ACC112 (cell line): ENCODE results near the gene DLG5.

Experiments used
- H2AFZ ChIP-seq: fragments of 200-600 bp; sonication (generic); one replicate; pipeline ENCODE4 v1.6.0; 2017; ENCODE audit warnings: antibody characterized with exemption, low read length; ENCODE audit not compliant: unreplicated experiment
- H3K27ac ChIP-seq: fragments of 200-600 bp; sonication (generic); 2 replicates; pipeline ENCODE4 v1.5.1; 2014; ENCODE audit warnings: low read depth, mild to moderate bottlenecking, antibody characterized with exemption, low read length, moderate library complexity
- H3K27me3 ChIP-seq: fragments of 200-600 bp; sonication (generic); 2 replicates; pipeline ENCODE4 v1.6.1; 2014; ENCODE audit warnings: mild to moderate bottlenecking, antibody characterized with exemption, low read length, moderate library complexity, mixed read lengths; ENCODE audit not compliant: insufficient read depth
- H3K36me3 ChIP-seq: fragments of 200-600 bp; sonication (generic); 2 replicates; pipeline ENCODE4 v1.6.1; 2016; ENCODE audit warnings: mild to moderate bottlenecking, antibody characterized with exemption, low read length, moderate library complexity, mixed read lengths; ENCODE audit not compliant: insufficient read depth
- H3K4me1 ChIP-seq: fragments of 200-600 bp; sonication (generic); one replicate; pipeline ENCODE4 v1.6.1; 2016; ENCODE audit warnings: low read length, mixed read lengths; ENCODE audit not compliant: insufficient read depth, unreplicated experiment, control insufficient read depth
- H3K4me3 ChIP-seq: fragments of 200-600 bp; sonication (generic); 2 replicates; pipeline ENCODE4 v1.5.1; 2014; ENCODE audit warnings: mild to moderate bottlenecking, low read depth, low read length
- H3K79me2 ChIP-seq: fragments of 200-600 bp; sonication (generic); one replicate; pipeline ENCODE4 v1.6.0; 2016; ENCODE audit warnings: low read length; ENCODE audit not compliant: control insufficient read depth, unreplicated experiment, insufficient read depth

The DLG5 gene

GRCh38 chr10:77805676-77806075 is 120.9 kb downstream of the DLG5 start:
- Histone ChIP-seq H3K27ac (no peak overlapping the region), H3K4me3 (no peak overlapping the region), H3K4me1 (peaks cover 20% of the 10 kb centered on the region), H3K27me3 (no peaks in the 10 kb centered on the region), H3K36me3 (peaks cover 14% of the 10 kb centered on the region; the same call in 1 of the 2 replicates), H2AFZ (no peak overlapping the region), H3K79me2 (no peaks in the 10 kb centered on the region)

GRCh38 chr10:77804371-77804770 is 122.2 kb downstream of the DLG5 start:
- no peaks in the 10 kb centered on the region for H3K79me2 ChIP-seq
- H3K4me3 ChIP-seq = no peak overlapping the region
- H3K27ac ChIP-seq = no peak overlapping the region
- H3K27me3 ChIP-seq = no peaks in the 10 kb centered on the region
- H3K36me3 ChIP-seq = peaks cover 14% of the 10 kb centered on the region; the same call in 1 of the 2 replicates
- no peak overlapping the region for H2AFZ ChIP-seq
- peaks cover 21% of the 10 kb centered on the region for H3K4me1 ChIP-seq

- H3K27ac ChIP-seq = peak overlapping the region; percentile 42
- peaks cover 11% of the 10 kb centered on the region for H3K36me3 ChIP-seq
- H3K4me3 ChIP-seq = no peak overlapping the region
- no peak overlapping the region for H2AFZ ChIP-seq
- H3K27me3 ChIP-seq = no peaks in the 10 kb centered on the region
- H3K79me2 ChIP-seq = no peaks in the 10 kb centered on the region
- peaks cover 29% of the 10 kb centered on the region for H3K4me1 ChIP-seq
These were observed 124.9 kb downstream of the DLG5 start for GRCh38 chr10:77801474-77802161.

DNA sequence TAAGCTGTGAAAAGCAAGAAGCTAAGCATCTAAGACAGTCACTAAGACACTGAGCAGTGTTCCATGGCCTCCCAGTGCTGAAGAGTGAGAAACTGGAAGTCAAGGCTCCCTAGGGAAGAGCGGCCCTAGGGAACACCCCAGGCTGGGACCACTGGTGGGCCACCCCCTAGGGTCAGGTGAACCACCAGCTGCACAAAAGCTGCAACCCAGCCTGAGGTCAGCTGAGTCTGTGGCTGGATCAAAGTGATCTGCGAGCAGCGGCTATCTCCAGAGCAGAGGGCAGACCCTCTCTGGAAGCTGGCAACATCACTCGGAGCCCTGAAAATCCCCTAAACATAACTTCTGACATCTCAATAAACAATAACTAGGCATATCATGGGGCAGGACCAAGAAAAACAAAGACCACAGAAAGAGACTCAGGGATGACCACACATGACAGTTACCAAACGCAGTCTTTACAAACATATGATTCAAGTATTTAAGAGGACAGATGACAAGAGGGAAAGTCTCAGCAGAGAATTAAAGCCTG is 125.8 kb downstream of the DLG5 start:
- H3K79me2 ChIP-seq = no peaks in the 10 kb centered on the region
- no peak overlapping the region for H3K4me3 ChIP-seq
- H2AFZ ChIP-seq = no peak overlapping the region
- no peaks in the 10 kb centered on the region for H3K27me3 ChIP-seq
- H3K4me1 ChIP-seq = peaks cover 29% of the 10 kb centered on the region
- H3K27ac ChIP-seq = peak overlapping the region; percentile 42; the same call in 1 of the 2 replicates
- peaks cover 11% of the 10 kb centered on the region for H3K36me3 ChIP-seq

- H3K27ac ChIP-seq = no peak overlapping the region
- H3K4me1 ChIP-seq = peaks cover 29% of the 10 kb centered on the region
- H3K36me3 ChIP-seq = peaks cover 11% of the 10 kb centered on the region
- H3K27me3 ChIP-seq = no peaks in the 10 kb centered on the region
- H3K79me2 ChIP-seq = no peaks in the 10 kb centered on the region
- H2AFZ ChIP-seq = no peak overlapping the region
- H3K4me3 ChIP-seq = no peak overlapping the region
These were observed 126.2 kb downstream of the DLG5 start for GRCh38 chr10:77800320-77800719.

- Histone ChIP-seq H3K4me1 (peaks cover 29% of the 10 kb centered on the region), H3K36me3 (peaks cover 9% of the 10 kb centered on the region), H2AFZ (no peak overlapping the region), H3K4me3 (no peak overlapping the region), H3K27me3 (no peaks in the 10 kb centered on the region), H3K79me2 (no peaks in the 10 kb centered on the region), H3K27ac (no peak overlapping the region)
These were observed 127.2 kb downstream of the DLG5 start for GRCh38 chr10:77799352-77799751.

DNA sequence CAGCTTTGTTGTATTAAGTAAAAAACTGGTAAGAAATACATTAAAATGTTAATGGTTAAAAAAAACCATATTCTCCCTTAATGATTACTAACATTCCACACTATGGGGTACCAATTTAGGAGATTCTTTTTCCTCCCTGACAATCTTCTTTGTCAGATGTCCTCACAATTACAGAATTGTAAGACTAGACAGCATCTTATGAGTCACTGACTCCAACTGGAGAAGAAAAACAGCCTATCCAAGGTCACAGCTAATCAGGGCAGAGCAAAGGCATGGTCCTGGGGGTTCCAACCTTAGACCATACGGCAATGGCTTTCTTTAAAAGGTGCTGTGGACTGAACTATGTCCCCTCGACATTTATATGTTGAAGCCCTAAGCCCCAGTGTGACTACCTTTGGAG is 127.6 kb downstream of the DLG5 start:
- Histone ChIP-seq H3K4me3 (no peak overlapping the region), H3K27me3 (no peaks in the 10 kb centered on the region), H3K79me2 (no peaks in the 10 kb centered on the region), H3K4me1 (peaks cover 29% of the 10 kb centered on the region), H2AFZ (no peak overlapping the region), H3K27ac (no peak overlapping the region), H3K36me3 (peaks cover 9% of the 10 kb centered on the region)

- H3K27ac ChIP-seq = no peak overlapping the region
- H2AFZ ChIP-seq = no peak overlapping the region
- H3K4me3 ChIP-seq = no peak overlapping the region
- H3K36me3 ChIP-seq = peaks cover 3% of the 10 kb centered on the region; the same call in 1 of the 2 replicates
- H3K79me2 ChIP-seq = no peaks in the 10 kb centered on the region
- peaks cover 17% of the 10 kb centered on the region for H3K4me1 ChIP-seq
- H3K27me3 ChIP-seq = no peaks in the 10 kb centered on the region
These were observed 130.1 kb downstream of the DLG5 start for GRCh38 chr10:77796311-77796915.

DNA sequence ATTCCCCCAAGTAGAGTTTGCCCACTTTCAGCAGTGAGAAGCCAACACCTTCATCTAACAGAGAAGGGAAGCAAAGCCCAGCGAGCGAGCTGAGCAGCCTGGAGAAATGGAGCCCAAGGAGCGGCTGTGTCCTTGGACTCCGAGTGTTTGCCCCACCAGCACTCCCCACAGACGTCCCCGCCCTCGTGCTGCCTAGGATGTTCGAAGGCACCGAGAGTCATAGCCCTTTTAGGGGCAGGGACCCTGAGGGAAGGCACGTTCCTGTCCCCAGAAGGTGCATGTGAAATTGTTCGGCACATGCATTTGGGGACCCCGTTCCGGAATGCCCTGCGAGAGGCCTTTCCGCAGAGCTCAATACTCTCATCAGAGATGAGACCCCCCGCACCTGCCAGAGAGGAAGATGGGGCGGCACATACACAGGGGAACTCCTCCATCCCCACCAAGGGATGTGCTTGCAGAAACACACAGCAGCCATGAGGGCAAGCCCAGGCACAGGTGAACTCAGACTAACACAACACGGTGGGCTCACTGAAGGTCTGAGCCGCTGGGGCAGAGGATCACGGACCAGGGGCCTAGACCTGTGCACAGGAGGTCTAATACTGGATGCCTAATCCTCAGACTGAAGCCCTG is 131.0 kb downstream of the DLG5 start:
- no peak overlapping the region for H2AFZ ChIP-seq
- no peak overlapping the region for H3K4me3 ChIP-seq
- H3K36me3 ChIP-seq = peaks cover 3% of the 10 kb centered on the region; the same call in 1 of the 2 replicates
- no peak overlapping the region for H3K27ac ChIP-seq
- H3K79me2 ChIP-seq = no peaks in the 10 kb centered on the region
- H3K27me3 ChIP-seq = no peaks in the 10 kb centered on the region
- peaks cover 8% of the 10 kb centered on the region for H3K4me1 ChIP-seq

GRCh38 chr10:77794256-77795142 is 132.1 kb downstream of the DLG5 start:
- H3K27ac ChIP-seq = no peak overlapping the region
- no peak overlapping the region for H2AFZ ChIP-seq
- peaks cover 3% of the 10 kb centered on the region; the same call in 1 of the 2 replicates for H3K36me3 ChIP-seq
- H3K4me1 ChIP-seq = peaks cover 7% of the 10 kb centered on the region
- no peak overlapping the region for H3K4me3 ChIP-seq
- no peaks in the 10 kb centered on the region for H3K27me3 ChIP-seq
- no peaks in the 10 kb centered on the region for H3K79me2 ChIP-seq
